ENCODE results near the gene MACF1.

Gene MACF1

DNA sequence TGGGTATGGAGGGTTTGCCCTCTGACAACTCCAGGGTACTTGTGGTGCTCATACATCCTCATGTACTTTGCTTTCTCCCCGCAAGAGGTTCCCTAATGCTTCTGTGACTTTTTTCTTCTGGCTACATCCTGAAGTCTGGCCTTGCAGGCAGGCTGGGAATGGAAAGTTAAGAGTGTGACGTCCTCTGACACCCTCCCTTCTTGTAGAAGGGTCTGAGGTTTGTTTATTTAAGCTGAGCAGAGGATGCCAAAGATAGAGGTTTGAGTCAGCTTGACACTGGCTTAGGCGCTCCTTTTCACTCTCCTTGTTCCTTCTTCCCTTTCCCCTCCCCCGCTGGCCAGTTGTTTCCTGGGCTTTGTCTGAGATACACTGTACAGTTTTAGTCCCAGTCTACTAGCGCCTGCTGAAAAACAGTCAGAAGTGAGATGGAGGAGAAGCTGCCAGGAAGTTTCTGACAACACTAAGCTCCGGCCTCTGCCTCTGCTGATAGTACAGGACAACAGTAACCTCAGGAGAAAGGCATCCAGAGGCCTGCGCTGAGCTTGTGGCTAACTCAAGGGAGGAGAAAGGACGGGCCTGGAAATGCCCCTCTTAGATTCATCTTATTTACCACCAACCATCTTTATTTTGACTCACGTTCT lies at the start of gene MACF1:
TSS of gene MACF1 (plus strand) at position 255 of the 641 bp plus-strand sequence. CDS start at position 583, 328 bp downstream.
- peak; percentile 74 to 87 (median 76) for DNase-seq

DNA sequence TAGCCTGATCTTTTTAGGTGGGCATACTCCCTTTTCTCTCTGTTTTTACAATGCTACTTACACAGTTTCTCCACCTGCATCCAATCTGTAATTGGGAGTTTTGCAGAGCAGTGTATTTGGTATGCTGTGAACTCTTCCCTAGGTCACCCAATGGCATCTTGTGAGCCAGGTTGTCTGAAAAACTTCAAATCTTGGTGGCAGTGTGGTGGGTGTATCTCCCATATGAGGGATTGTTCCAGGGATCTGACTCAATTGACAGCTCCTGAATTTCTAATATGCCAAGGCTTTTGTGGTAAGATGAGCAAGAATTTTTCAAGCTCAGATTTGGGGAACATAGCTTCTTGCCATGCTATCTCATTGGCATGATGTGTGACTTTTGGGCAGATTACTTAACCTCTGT lies 47.2 kb upstream of the MACF1 start:
- no peak for DNase-seq

- no peak for DNase-seq
Observed at GRCh38 chr1:39158327-39159086, 46.0 kb upstream of the MACF1 start.

- peak; percentile 46 to 68 (median 67) for DNase-seq
Observed at GRCh38 chr1:39159224-39160036, 45.1 kb upstream of the MACF1 start.

DNA sequence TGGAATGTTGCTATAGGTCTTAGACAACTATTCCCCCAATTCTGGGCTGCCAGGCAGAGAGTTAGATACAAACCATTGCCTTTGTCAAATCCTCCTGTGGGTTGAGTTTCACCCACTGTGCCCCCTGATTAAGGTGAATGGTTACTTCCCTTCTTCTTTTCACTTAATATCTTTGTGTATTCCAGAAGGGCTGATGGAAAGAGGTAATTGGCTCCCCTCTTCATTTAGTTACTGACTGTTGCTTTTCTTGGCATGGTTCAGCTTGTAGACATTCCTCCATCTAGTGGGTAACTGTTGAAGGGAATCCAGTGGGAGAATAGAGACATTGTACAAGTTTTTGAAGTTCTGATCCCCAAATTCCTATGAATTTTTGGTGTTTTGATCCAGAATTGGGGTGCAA lies 43.8 kb upstream of the MACF1 start:
- no peak for DNase-seq

DNA sequence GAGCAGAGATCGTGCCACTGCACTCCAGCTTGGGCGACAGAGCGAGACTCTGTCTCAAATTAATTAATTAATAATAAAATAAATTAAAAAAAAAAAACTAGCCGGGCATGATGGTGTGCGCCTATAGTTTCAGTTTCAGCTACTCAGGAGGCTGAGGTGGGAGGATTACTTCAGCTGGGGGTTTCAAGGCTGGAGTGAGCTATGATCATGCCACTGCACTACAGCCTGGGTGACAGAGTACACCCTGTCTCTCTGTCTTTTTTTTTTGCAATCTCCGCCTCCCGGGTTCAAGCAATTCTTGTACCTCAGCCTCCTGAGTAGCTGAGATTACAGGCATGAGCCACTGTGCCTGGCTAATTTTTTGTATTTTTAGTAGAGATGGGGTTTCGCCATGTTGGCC lies 42.7 kb upstream of the MACF1 start:
- peak; percentile 60 to 74 (median 68) for DNase-seq

DNA sequence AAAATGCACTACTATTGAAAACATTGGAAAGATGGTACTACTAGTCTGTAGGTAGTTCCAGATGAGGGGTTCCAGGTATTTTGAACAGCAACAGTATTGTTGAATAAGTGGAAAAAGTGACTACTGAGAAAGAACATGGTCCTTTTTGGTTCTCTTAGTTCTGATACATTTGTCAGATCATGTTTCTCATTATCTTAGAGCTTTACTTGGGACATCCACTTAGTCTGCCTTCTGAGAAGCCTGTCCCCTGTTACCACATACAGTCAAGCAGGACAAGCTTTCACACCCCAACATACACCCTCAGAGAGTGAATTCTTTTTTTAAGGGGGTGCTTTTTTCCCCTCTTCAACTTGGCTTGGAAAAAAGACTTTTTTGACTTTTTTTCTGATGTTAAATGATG lies 41.0 kb upstream of the MACF1 start:
- no peak for DNase-seq

DNA sequence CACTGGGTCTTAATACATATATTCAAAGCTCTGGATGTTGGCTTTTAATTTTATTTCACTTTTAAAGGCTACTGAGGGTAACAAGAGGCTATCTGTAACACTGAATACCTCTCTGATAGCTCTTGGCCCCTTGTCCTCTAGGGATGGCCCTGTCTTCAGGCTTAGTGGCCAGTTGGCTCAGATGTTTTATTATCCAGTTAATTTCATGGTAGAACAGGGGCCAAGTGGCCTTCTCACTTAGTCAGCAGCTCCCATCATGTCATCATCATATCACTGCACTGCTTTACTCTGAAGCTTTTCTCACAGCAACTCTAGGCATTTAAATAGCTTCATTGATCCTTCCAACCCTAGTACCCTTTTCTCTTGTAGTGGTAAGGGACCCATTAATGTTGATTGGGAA lies 40.2 kb upstream of the MACF1 start:
- no peak for DNase-seq

DNA sequence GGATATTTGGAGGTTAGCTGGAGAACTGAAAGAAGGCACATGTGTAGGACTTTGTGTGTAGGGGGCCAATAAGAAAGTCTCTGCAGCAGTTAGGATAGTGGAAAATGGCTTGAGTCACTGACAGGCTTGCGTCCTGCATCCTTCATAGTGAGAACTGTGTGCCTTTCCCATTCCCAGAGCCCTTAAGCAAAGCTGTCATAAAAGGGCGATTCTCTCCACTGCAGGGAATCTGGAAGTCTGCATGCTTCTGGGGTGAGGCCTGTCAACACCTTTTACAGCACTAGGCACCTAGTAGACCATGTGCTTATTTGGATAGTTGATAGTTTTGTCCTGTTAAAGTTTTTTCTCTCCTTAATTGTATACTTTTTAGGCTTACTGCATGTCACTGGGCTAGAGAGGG lies 39.4 kb upstream of the MACF1 start:
- no peak for DNase-seq

GRCh38 chr1:39165488-39165887 lies 39.0 kb upstream of the MACF1 start:
- DNase-seq = no peak

DNA sequence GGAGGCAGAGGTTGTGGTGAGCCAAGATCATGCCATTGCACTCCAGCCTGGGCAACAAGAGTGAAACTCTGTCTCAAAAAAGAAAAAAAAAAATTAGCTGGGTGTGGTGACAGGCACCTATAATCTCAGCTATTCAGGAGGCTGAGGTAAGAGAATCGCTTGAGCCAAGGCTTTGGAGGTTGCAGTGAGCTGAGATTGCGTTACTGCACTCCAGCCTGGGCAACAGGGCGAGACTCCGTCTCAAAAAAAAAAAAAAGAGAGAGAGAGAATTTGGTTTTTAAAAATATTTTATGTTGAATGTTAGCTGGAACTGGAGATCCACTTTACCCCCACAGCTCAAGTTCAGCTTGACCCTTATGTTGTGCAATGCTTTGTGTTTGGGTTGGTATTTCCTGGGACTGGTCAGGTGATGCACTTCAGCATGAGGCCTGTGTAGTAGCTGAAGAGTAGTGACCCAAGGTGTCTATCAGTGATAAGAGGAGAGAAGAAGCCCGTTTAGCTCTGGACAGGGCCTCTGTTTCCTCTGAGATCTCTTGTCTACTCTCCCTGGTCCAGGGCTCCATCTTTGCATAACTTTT lies 36.8 kb upstream of the MACF1 start:
- DNase-seq = no peak

DNA sequence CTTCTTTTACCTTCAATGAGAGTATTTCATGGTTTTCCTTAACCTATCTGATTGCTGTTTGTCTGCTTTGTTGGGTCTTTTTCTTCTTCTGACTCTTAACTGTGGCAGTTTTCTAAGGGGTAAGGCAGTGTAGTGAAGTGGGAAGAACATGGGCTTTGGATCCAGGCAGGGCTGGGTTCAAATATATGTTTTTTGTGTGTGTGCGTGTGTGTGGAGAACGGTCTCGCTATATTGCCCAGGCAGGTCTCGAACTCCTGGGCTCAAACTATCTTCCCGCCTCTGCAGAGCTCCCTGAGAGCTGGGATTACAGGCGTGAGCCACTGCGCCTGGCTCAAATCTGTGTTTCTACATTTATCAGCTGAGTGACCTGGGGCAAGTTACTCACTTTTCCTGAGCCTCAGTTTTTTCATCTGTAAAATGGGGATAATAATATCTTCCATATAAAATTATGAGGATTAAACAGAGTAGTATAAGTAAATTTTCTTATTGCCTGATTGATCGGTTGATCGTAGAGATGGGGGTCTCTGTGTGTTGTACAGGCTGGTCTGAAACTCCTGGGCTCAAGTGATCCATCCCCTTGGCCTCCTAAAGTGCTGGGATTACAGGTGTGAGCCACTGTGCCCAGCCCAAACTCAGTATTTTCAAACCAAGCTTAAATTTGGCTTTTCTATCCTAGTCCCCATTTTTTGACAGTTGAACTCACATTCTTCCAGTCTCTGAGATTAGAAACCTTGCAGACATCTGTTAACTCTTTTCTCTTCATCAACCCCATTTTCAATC lies 36.0 kb upstream of the MACF1 start:
- DNase-seq = no peak

GRCh38 chr1:39170731-39171667 lies 33.5 kb upstream of the MACF1 start:
- DNase-seq = peak; percentile 60 to 76 (median 65)

- DNase-seq = no peak
Observed at GRCh38 chr1:39173119-39173994, 31.1 kb upstream of the MACF1 start.

GRCh38 chr1:39173995-39174380 lies 30.5 kb upstream of the MACF1 start:
- no peak for DNase-seq

DNA sequence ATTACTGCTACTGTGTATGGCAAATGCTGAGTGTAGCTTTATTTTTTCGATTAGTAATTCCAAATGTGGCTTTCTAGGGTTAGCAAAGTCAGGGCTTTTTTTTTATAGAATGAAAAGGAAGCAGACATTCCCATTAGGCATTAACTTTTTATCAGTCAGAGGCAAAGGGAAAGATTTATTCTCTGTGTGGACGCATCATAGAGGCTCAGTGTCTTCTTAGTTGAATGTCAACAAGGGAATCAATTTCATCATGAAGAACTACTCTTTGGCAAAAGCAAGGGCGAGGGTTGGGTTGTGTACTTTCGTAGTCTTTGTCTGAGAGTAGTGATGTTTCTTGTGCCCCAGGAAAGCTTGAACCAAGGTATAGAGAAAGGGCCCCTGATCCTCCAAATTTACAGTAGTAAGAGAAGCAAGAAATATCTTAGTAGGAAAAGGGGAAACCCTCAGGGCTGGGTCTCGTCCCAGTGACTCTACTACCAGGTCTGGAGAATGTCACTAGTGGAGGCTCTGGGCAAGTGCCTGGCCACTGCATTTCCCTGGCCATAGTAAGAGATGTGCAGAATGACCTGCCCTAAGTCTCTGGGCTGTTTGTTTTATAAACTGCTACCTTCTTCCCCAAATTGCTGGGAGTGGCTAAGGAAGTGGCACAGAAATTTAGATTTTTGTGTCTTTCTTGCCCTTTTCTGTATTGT lies 30.0 kb upstream of the MACF1 start:
- DNase-seq = no peak

DNA sequence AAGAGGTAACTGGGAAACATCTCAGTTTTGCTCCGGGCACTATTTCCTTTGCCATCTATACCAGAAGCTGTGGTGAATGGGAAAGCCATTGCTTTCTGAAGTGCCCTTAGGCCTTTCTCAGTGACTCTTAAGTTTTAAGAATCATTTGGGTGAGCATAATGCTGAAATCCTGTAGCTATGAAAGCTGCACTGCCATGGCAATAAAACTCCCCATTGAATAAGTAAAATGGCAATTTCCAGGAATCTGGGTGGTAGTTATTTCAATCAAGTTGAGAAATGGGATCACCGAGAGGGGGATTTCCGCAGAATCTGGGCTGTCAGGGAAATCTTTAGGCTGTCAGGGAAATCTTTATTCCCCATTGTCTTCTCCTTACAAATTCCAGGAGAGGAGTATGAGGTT lies 26.8 kb upstream of the MACF1 start:
- peak in 2 of 3 donors; percentile 48 to 77 for DNase-seq

GRCh38 chr1:39178541-39179431 lies 25.7 kb upstream of the MACF1 start:
- no peak for DNase-seq

DNA sequence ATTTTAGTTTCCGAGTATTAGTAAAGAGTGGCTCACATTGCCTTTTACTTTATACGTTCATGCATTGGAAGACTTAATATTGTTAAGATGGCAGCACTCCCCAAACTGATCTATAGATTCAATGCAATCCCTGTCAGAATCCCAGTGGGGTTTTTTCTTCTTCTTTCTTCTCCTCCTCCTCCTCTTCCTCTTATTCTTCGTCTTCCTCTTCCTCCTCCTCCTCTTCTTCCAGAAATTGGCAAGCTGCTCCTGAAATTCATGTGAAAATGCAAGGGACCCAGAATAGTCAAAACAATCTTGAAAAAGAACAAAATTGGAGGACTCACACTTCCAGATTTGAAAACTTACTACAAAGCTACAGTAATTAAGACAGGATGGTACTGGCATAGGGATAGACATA lies 23.2 kb upstream of the MACF1 start:
- no peak for DNase-seq
